Trophoblast cell (in vitro differentiated cells and primary cell): ENCODE measurements around the gene KY.

ENCODE experiments used
- DNase-seq, 2 donors: peaks; one replicate each; pipeline ENCODE4 v3.0.0-alpha.2; 2016
- H2AFZ ChIP-seq: 2 replicates; pipeline ENCODE4 v1.6.1; 2013; ENCODE audit warnings: low read length, moderate library complexity, mild to moderate bottlenecking; ENCODE audit not compliant: insufficient read depth, poor library complexity
- H2AK5ac ChIP-seq: 2 replicates; pipeline ENCODE4 v1.6.1; 2013; ENCODE audit warnings: mild to moderate bottlenecking, low read length
- H2BK120ac ChIP-seq: 2 replicates; pipeline ENCODE4 v1.6.1; 2013; ENCODE audit warnings: low read length, mild to moderate bottlenecking, moderate library complexity; ENCODE audit not compliant: insufficient read depth, poor library complexity
- H2BK12ac ChIP-seq: 2 replicates; pipeline ENCODE4 v1.6.1; 2013; ENCODE audit warnings: mild to moderate bottlenecking, low read length, moderate library complexity
- H2BK5ac ChIP-seq: 2 replicates; pipeline ENCODE4 v1.6.1; 2013; ENCODE audit warnings: low read length, low read depth, moderate library complexity, mild to moderate bottlenecking; ENCODE audit not compliant: poor library complexity
- H3K14ac ChIP-seq: 2 replicates; pipeline ENCODE4 v1.6.1; 2013; ENCODE audit warnings: mild to moderate bottlenecking, low read length
- H3K18ac ChIP-seq: 2 replicates; pipeline ENCODE4 v1.6.1; 2013; ENCODE audit warnings: mild to moderate bottlenecking, low read length
- H3K23ac ChIP-seq: 2 replicates; pipeline ENCODE4 v1.6.1; 2013; ENCODE audit warnings: low read length
- H3K27ac ChIP-seq: 2 replicates; pipeline ENCODE4 v1.5.1; 2013; ENCODE audit warnings: low read depth, mild to moderate bottlenecking, inconsistent platforms, low read length, moderate library complexity
- H3K27me3 ChIP-seq: 2 replicates; pipeline ENCODE4 v1.6.1; 2013; ENCODE audit warnings: inconsistent platforms, mild to moderate bottlenecking, low read length, moderate library complexity; ENCODE audit not compliant: insufficient read depth
- H3K36me3 ChIP-seq, 2 experiments: 1 replicate in 1 of 2; 2 replicates in 1 of 2; pipeline ENCODE4 v1.6.1; 2013; ENCODE audit warnings: low read length in 2 of 2, mild to moderate bottlenecking in 2 of 2, moderate library complexity in 1 of 2; ENCODE audit not compliant: insufficient read depth in 2 of 2, control insufficient read depth in 1 of 2
- H3K4ac ChIP-seq: 2 replicates; pipeline ENCODE4 v1.6.1; 2013; ENCODE audit warnings: low read depth, mild to moderate bottlenecking, low read length, moderate library complexity
- H3K4me1 ChIP-seq, 2 experiments: 1 replicate in 1 of 2; 2 replicates in 1 of 2; pipeline ENCODE4 v1.6.1; 2013; ENCODE audit warnings: low read length in 2 of 2, mild to moderate bottlenecking in 2 of 2, moderate library complexity in 1 of 2; ENCODE audit not compliant: insufficient read depth in 2 of 2, control insufficient read depth in 1 of 2
- H3K4me2 ChIP-seq: 2 replicates; pipeline ENCODE4 v1.6.1; 2013; ENCODE audit warnings: inconsistent platforms, mild to moderate bottlenecking, low read length, moderate library complexity
- H3K4me3 ChIP-seq: 2 replicates; pipeline ENCODE4 v1.5.1; 2013; ENCODE audit warnings: mild to moderate bottlenecking, low read depth, low read length, inconsistent platforms
- H3K79me1 ChIP-seq: one replicate; pipeline ENCODE4 v1.6.1; 2013; ENCODE audit warnings: low read length
- H3K79me2 ChIP-seq: 2 replicates; pipeline ENCODE4 v1.6.1; 2013; ENCODE audit warnings: low read length, mild to moderate bottlenecking; ENCODE audit not compliant: control insufficient read depth, insufficient read depth, poor library complexity
- H3K9ac ChIP-seq: 2 replicates; pipeline ENCODE4 v1.6.1; 2013; ENCODE audit warnings: mild to moderate bottlenecking, low read length
- H3K9me3 ChIP-seq: 2 replicates; pipeline ENCODE4 v1.6.1; 2013; ENCODE audit warnings: low read depth, mild to moderate bottlenecking, control low read depth, inconsistent platforms, low read length; ENCODE audit not compliant: insufficient read depth
- H4K12ac ChIP-seq: 2 replicates; pipeline ENCODE4 v1.6.1; 2013; ENCODE audit warnings: low read depth, mild to moderate bottlenecking, low read length, moderate library complexity
- H4K8ac ChIP-seq: 2 replicates; pipeline ENCODE4 v1.6.1; 2013; ENCODE audit warnings: low read depth, mild to moderate bottlenecking, low read length, moderate library complexity
- H4K91ac ChIP-seq: one replicate; pipeline ENCODE4 v1.6.1; 2013; ENCODE audit warnings: low read depth, mild to moderate bottlenecking, low read length, moderate library complexity
- WGBS: extraction: QIAGEN DNeasy Blood & Tissue Kit; methylation state at CpG from one replicate; pipeline ENCODE4 v1.1.7; 2013; ENCODE audit warnings: missing lambda C conversion rate; ENCODE audit not compliant: insufficient read length, insufficient coverage; ENCODE audit errors: extremely low coverage; 5-methylcytosine and 5-hydroxymethylcytosine counted together

Gene KY

DNA sequence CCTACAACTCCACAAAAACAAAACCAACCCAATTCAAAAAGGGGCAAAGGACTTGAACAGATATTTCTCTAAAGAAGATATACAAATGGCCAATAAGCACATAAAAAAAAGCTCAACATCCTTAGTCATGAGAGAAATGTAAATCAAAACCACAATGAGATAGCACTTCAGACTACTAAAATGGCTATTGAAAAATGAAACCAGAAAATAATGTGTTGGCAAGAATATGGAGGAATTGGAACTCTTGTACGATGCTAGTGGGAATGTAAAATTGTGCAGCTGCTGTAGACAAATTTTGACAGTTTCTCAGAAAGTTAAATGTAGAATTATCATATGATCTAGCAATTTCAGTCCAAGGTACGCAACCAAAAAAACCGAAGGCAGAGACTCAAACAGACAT lies 29.0 kb downstream of the KY start:
- Histone ChIP-seq H3K9me3 (peaks cover 5% of the 10 kb centered on the region), H3K4ac (no peak overlapping the region), H4K91ac (no peak overlapping the region), H3K4me2 (no peak overlapping the region), H3K27ac (no peak overlapping the region), H2BK12ac (no peak overlapping the region), H3K4me3 (no peak overlapping the region), H2AK5ac (no peak overlapping the region), H3K14ac (no peak overlapping the region), H2BK120ac (no peak overlapping the region), H2BK5ac (no peak overlapping the region), H3K79me1 (no peaks in the 10 kb centered on the region), H3K79me2 (no peaks in the 10 kb centered on the region), H3K27me3 (no peaks in the 10 kb centered on the region), H3K4me1 (no peaks in the 10 kb centered on the region), H3K36me3 (no peaks in the 10 kb centered on the region), H3K23ac (no peak overlapping the region), H3K9ac (no peak overlapping the region), H2AFZ (no peak overlapping the region), H3K18ac (no peak overlapping the region), H4K12ac (no peak overlapping the region), H4K8ac (no peak overlapping the region)
- DNase-seq: no peak
- WGBS: no CpG with 5 or more reads among the region's 3 CpGs

- Histone ChIP-seq H3K27me3 (no peaks in the 10 kb centered on the region), H2AFZ (no peak overlapping the region), H4K12ac (no peak overlapping the region), H3K14ac (no peak overlapping the region), H3K9ac (no peak overlapping the region), H3K4ac (no peak overlapping the region), H3K23ac (no peak overlapping the region), H3K9me3 (peaks cover 5% of the 10 kb centered on the region), H2BK120ac (no peak overlapping the region), H2BK5ac (no peak overlapping the region), H3K79me1 (no peaks in the 10 kb centered on the region), H2AK5ac (no peak overlapping the region), H3K79me2 (no peaks in the 10 kb centered on the region), H3K4me1 (no peaks in the 10 kb centered on the region), H3K4me3 (no peak overlapping the region), H4K91ac (no peak overlapping the region), H3K36me3 (no peaks in the 10 kb centered on the region), H3K4me2 (no peak overlapping the region), H3K27ac (no peak overlapping the region), H2BK12ac (no peak overlapping the region), H3K18ac (no peak overlapping the region), H4K8ac (no peak overlapping the region)
- no CpG with 5 or more reads among the region's 5 CpGs for WGBS
- no peak for DNase-seq
These were observed 30.2 kb downstream of the KY start for GRCh38 chr3:134620476-134621115.

- Histone ChIP-seq H2AK5ac (no peak overlapping the region), H3K23ac (no peak overlapping the region), H3K4ac (no peak overlapping the region), H3K4me1 (no peaks in the 10 kb centered on the region), H4K12ac (no peak overlapping the region), H2AFZ (no peak overlapping the region), H4K91ac (no peak overlapping the region), H3K27me3 (no peaks in the 10 kb centered on the region), H3K14ac (no peak overlapping the region), H3K79me1 (no peaks in the 10 kb centered on the region), H2BK5ac (no peak overlapping the region), H2BK12ac (no peak overlapping the region), H3K9me3 (peaks cover 5% of the 10 kb centered on the region), H3K4me2 (no peak overlapping the region), H2BK120ac (no peak overlapping the region), H3K27ac (no peak overlapping the region), H3K18ac (no peak overlapping the region), H3K4me3 (no peak overlapping the region), H3K79me2 (no peaks in the 10 kb centered on the region), H3K36me3 (no peaks in the 10 kb centered on the region), H4K8ac (no peak overlapping the region), H3K9ac (no peak overlapping the region)
- no peak for DNase-seq
- WGBS: no CpG with 5 or more reads among the region's 8 CpGs
These were observed 30.9 kb downstream of the KY start for GRCh38 chr3:134619884-134620445.

- Histone ChIP-seq H4K12ac (no peak overlapping the region), H2BK120ac (no peak overlapping the region), H3K36me3 (no peaks in the 10 kb centered on the region), H4K91ac (no peak overlapping the region), H3K14ac (no peak overlapping the region), H3K18ac (no peak overlapping the region), H4K8ac (no peak overlapping the region), H3K9me3 (peaks cover 5% of the 10 kb centered on the region), H3K4me2 (no peak overlapping the region), H3K4me1 (no peaks in the 10 kb centered on the region), H3K27ac (no peak overlapping the region), H3K23ac (no peak overlapping the region), H3K9ac (no peak overlapping the region), H3K79me2 (no peaks in the 10 kb centered on the region), H2AFZ (no peak overlapping the region), H3K27me3 (no peaks in the 10 kb centered on the region), H3K4ac (no peak overlapping the region), H3K4me3 (no peak overlapping the region), H2AK5ac (no peak overlapping the region), H2BK12ac (no peak overlapping the region), H3K79me1 (no peaks in the 10 kb centered on the region), H2BK5ac (no peak overlapping the region)
- no CpG with 5 or more reads among the region's 2 CpGs for WGBS
- no peak for DNase-seq
These were observed 31.6 kb downstream of the KY start for GRCh38 chr3:134619301-134619615.
